GM13976 (cell line): Measurements from ENCODE around the gene PPP3CA.

Experiments used
- DNase-seq: peaks from one replicate; pipeline ENCODE4 v3.0.0; 2012; ENCODE audit warnings: low spot score
- in situ Hi-C: fragments of 300-500 bp; cut with MboI; formaldehyde crosslinking; loops from one replicate; pipeline ENCODE4 v1.12.0; 2022; ENCODE audit warnings: low sequenced_read_pairs, mixed read lengths, inconsistent platforms; ENCODE audit not compliant: unreplicated experiment
- TF ChIP-seq, protein P1 (sequence below): IDR thresholded peaks from 2 replicates; pipeline ENCODE4 v1.5.1; 2012; ENCODE audit warnings: borderline replicate concordance, mild to moderate bottlenecking; ENCODE audit not compliant: insufficient read depth; ENCODE audit errors: extremely low read depth, missing control alignments, control extremely low read depth

Gene PPP3CA

DNA sequence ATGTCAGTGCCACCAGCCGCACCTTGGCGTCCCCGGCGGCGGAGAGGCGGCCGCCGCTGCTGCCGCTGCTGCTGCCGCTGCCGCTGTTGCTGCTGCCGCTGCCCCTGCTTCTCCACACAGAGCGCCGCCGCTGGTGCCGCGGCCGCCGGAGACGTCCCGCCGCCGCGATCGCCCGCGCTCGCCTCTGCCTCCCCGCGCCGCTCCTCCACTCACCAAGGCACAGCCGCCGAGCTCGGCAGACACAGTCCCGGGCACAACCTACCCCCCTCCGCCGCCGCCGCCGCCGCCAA lies at the start of gene PPP3CA:
TSS of gene PPP3CA (minus strand) at position 260 of the 290 bp plus-strand sequence.
- no peak for DNase-seq
- TF ChIP-seq, protein P1, sequence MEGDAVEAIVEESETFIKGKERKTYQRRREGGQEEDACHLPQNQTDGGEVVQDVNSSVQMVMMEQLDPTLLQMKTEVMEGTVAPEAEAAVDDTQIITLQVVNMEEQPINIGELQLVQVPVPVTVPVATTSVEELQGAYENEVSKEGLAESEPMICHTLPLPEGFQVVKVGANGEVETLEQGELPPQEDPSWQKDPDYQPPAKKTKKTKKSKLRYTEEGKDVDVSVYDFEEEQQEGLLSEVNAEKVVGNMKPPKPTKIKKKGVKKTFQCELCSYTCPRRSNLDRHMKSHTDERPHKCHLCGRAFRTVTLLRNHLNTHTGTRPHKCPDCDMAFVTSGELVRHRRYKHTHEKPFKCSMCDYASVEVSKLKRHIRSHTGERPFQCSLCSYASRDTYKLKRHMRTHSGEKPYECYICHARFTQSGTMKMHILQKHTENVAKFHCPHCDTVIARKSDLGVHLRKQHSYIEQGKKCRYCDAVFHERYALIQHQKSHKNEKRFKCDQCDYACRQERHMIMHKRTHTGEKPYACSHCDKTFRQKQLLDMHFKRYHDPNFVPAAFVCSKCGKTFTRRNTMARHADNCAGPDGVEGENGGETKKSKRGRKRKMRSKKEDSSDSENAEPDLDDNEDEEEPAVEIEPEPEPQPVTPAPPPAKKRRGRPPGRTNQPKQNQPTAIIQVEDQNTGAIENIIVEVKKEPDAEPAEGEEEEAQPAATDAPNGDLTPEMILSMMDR = no peak
- in situ Hi-C loops = no loop called here

DNA sequence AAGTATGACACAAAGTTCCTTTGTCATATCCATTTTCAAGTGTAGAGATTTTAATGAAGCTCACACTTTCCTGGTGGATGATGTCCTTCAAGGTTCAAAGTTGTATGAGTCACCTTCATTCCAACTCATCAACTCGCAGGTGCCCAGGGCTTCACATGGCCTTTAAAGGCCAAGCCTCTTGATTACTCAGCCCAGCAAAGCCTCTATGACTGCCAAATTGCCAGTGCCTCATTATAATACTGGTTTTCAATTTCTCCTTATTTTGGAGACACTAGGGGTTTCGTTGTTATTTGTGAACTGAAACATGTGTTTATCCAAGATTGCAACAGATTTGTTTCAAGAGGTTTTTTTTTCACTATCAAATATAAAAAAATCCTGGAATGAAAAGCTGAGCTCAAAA lies 45.9 kb upstream of the PPP3CA start:
- in situ Hi-C loops = no loop called here
- TF ChIP-seq, protein P1 = no peak
- no peak for DNase-seq

DNA sequence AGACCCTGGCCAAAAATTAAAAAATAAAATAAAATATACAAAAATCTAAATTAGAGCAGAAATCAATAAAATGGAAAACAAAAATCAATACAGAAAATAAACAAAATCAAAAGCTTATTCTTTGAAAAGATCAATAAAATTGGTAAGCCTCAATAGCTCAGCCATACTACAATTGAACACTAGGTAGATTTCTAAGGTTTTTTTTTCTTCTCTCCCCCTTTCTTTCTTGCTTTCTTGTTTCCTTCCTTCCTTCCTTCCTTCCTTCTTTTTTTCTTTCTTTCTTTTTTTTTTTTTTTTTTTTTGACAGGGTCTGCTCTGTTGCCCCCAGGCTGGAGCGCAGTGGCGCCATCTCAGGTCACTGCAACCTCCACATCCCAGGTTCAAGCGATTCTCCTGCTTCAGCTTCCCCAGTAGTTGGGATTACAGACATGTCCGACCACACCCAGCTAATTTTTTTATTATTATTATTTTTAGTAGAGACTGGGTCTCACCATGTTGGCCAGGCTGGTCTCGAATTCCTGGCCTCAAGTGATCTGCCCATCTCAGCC lies 23.4 kb upstream of the PPP3CA start:
- no peak for DNase-seq
- TF ChIP-seq, protein P1 = no peak
- in situ Hi-C loops = no loop called here

DNA sequence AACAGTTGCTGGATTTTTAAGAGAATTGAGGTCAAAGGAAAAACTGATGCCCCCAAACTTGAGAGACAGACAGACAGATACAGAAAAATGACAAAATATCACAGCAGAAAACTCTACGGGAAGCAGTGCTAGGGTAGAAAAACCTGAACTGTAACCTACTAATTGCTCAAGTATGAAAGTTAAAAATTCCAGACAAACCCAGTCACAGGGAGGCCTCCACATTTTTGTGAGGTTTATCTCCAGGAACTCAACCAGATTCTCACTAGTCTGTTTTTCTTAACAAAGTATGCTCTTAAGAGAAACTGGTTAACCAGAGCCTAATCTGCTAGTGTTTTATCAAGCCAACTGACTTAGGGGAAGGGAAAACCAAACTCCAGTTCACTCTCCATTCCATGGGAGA lies 19.9 kb upstream of the PPP3CA start:
- in situ Hi-C loops = no loop called here
- TF ChIP-seq, protein P1 = no peak
- no peak for DNase-seq

DNA sequence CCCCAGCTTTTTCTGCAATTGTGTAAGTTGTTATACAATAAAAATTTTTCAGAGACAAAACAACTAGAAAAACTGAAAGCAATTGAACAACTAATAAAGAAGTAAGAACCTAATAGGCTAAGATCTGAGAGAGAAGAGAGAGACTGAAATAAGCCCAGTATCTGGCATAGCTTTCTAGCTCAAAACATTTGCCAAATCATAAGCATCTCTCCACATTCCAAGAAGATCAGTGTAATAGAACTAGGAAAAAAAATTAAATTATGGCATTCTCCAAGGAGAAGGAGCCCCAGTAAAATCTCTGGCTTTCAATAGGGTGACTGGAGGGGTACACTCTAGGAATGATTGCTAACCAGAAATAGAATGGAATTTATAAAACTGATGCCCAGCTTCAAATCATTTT lies 19.0 kb upstream of the PPP3CA start:
- in situ Hi-C loops = no loop called here
- TF ChIP-seq, protein P1 = no peak
- DNase-seq = no peak

DNA sequence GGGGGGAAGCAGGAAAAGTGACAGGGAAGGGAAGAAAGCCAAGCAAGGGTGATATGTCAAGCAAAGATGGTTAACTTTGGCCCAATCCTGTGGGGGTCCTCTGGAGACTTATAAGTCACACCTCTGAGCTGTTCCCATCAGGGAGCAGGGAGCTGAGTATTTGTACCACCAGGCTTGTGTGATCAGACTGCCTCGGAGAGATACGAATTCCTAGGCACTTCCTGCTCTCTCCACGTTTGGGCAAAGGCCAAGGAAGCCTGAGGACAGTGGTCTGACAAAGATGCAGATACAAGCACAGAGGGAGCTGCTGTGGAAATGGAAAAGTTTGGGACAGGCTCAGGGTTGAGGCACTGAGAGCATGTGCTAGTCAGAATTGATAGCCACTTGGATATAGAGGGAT lies 10.4 kb upstream of the PPP3CA start:
- no peak for DNase-seq
- in situ Hi-C loops = no loop called here
- TF ChIP-seq, protein P1 = no peak

DNA sequence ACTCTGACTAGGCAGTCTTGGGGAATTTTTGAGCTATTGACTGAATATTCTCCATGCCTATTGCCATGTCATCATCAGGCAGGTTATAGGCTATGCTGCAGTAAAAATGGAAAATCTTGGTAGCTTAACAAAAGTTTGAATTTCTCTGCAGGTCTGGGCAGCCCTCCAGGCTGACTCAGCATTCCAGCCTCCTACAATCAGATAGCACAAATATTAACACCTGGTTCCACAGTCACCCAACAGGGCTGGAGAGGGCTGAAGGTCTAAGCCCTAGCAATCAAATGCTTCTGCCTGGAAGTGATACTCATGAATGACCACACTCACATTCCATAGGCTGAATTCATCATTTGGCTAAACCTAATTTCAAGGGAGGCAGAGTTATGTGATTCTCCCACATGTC lies 9.6 kb upstream of the PPP3CA start:
- TF ChIP-seq, protein P1 = no peak
- in situ Hi-C loops = no loop called here
- DNase-seq = no peak
